H9 (cell line): ENCODE results near the gene UBE3B. TPM values are rescaled to one million over a fixed set of nuclear protein-coding genes. Genes with fewer than 3 reads are reported as not detected.

Source experiments
- DNase-seq: peaks from one replicate; pipeline ENCODE4 v3.0.0-alpha.2; 2017
- H2AFZ ChIP-seq: one replicate; pipeline ENCODE4 v1.6.1; 2013; ENCODE audit warnings: mild to moderate bottlenecking, low read length, control low read depth, moderate library complexity
- H2AK5ac ChIP-seq: 2 replicates; pipeline ENCODE4 v1.6.1; 2013; ENCODE audit warnings: low read length, control low read depth, mixed read lengths; ENCODE audit not compliant: insufficient read length
- H2BK120ac ChIP-seq: one replicate; pipeline ENCODE4 v1.6.1; 2013; ENCODE audit warnings: low read depth, mild to moderate bottlenecking, low read length, control low read depth, inconsistent platforms; ENCODE audit not compliant: poor library complexity, severe bottlenecking
- H2BK12ac ChIP-seq: 2 replicates; pipeline ENCODE4 v1.6.1; 2013; ENCODE audit warnings: low read length, control low read depth, mixed read lengths, low read depth; ENCODE audit not compliant: insufficient read length
- H2BK15ac ChIP-seq: 2 replicates; pipeline ENCODE4 v1.6.1; 2013; ENCODE audit warnings: low read depth, low read length, control low read depth
- H2BK20ac ChIP-seq: one replicate; pipeline ENCODE4 v1.6.1; 2013; ENCODE audit warnings: low read depth, mild to moderate bottlenecking, low read length, control low read depth, inconsistent platforms; ENCODE audit not compliant: poor library complexity, severe bottlenecking
- H2BK5ac ChIP-seq: 2 replicates; pipeline ENCODE4 v1.6.1; 2013; ENCODE audit warnings: low read length, control low read depth, mixed read lengths; ENCODE audit not compliant: insufficient read length
- H3K14ac ChIP-seq: 2 replicates; pipeline ENCODE4 v1.6.1; 2013; ENCODE audit warnings: low read length, control low read depth; ENCODE audit not compliant: insufficient read depth
- H3K18ac ChIP-seq: 2 replicates; pipeline ENCODE4 v1.6.1; 2013; ENCODE audit warnings: low read depth, mild to moderate bottlenecking, mixed read lengths, low read length, control low read depth; ENCODE audit not compliant: insufficient read length
- H3K23ac ChIP-seq: 2 replicates; pipeline ENCODE4 v1.6.1; 2013; ENCODE audit warnings: low read length, control low read depth, mixed read lengths, low read depth; ENCODE audit not compliant: insufficient read length
- H3K23me2 ChIP-seq: 2 replicates; pipeline ENCODE4 v1.6.1; 2013; ENCODE audit warnings: low read depth, mild to moderate bottlenecking, mixed read lengths, low read length, control low read depth; ENCODE audit not compliant: insufficient read length, poor library complexity, severe bottlenecking
- H3K27ac ChIP-seq: 2 replicates; pipeline ENCODE4 v1.5.1; 2013; ENCODE audit warnings: low read length, control low read depth, mixed read lengths, low read depth; ENCODE audit not compliant: insufficient read length
- H3K27me3 ChIP-seq: 2 replicates; pipeline ENCODE4 v1.6.1; 2013; ENCODE audit warnings: low read length, control low read depth, inconsistent platforms; ENCODE audit not compliant: insufficient read depth
- H3K4ac ChIP-seq: 2 replicates; pipeline ENCODE4 v1.6.1; 2013; ENCODE audit warnings: low read depth, mild to moderate bottlenecking, control low read depth, inconsistent platforms, low read length, moderate library complexity
- H3K4me1 ChIP-seq: 2 replicates; pipeline ENCODE4 v1.6.1; 2013; ENCODE audit warnings: low read length, control low read depth, inconsistent platforms; ENCODE audit not compliant: insufficient read depth
- H3K4me2 ChIP-seq: 2 replicates; pipeline ENCODE4 v1.6.1; 2013; ENCODE audit warnings: low read length, control low read depth, mixed read lengths; ENCODE audit not compliant: insufficient read length, insufficient read depth
- H3K56ac ChIP-seq: 2 replicates; pipeline ENCODE4 v1.6.1; 2013; ENCODE audit warnings: low read depth, mild to moderate bottlenecking, mixed read lengths, low read length, control low read depth; ENCODE audit not compliant: insufficient read length
- H3K79me1 ChIP-seq: 2 replicates; pipeline ENCODE4 v1.6.1; 2013; ENCODE audit warnings: low read depth, mild to moderate bottlenecking, moderate library complexity, low read length, control low read depth, inconsistent platforms; ENCODE audit not compliant: insufficient read depth, poor library complexity, severe bottlenecking
- H3K79me2 ChIP-seq: 2 replicates; pipeline ENCODE4 v1.6.1; 2013; ENCODE audit warnings: low read length, control low read depth, inconsistent platforms; ENCODE audit not compliant: insufficient read depth
- H3K9ac ChIP-seq: 2 replicates; pipeline ENCODE4 v1.6.1; 2013; ENCODE audit warnings: low read length, control low read depth, mixed read lengths; ENCODE audit not compliant: insufficient read length; ENCODE audit errors: extremely low read depth
- H3K9me3 ChIP-seq: one replicate; pipeline ENCODE4 v1.6.1; 2013; ENCODE audit warnings: low read depth, low read length, inconsistent platforms; ENCODE audit not compliant: control insufficient read depth
- H3T11ph ChIP-seq: one replicate; pipeline ENCODE4 v1.6.1; 2013; ENCODE audit warnings: mild to moderate bottlenecking, low read length, control low read depth, inconsistent platforms
- H4K20me1 ChIP-seq: one replicate; pipeline ENCODE4 v1.6.1; 2013; ENCODE audit not compliant: control insufficient read depth, insufficient read length, insufficient read depth
- H4K5ac ChIP-seq: 2 replicates; pipeline ENCODE4 v1.6.1; 2013; ENCODE audit warnings: low read depth, mild to moderate bottlenecking, mixed read lengths, low read length, control low read depth; ENCODE audit not compliant: insufficient read length
- H4K8ac ChIP-seq: replicated peaks from 2 replicates; pipeline ENCODE4 v1.6.1; 2013; ENCODE audit warnings: low read length, control low read depth, mixed read lengths, low read depth; ENCODE audit not compliant: insufficient read length
- H4K91ac ChIP-seq: 2 replicates; pipeline ENCODE4 v1.6.1; 2013; ENCODE audit warnings: low read depth, mild to moderate bottlenecking, moderate library complexity, mixed read lengths, low read length, control low read depth; ENCODE audit not compliant: insufficient read length
- H3K27ac Mint-ChIP-seq, 3 experiments: 2 replicates in 2 of 3; 3 replicates in 1 of 3; pipeline ENCODE4 v1.8.0; 2020 to 2021; ENCODE audit warnings: mixed read lengths in 3 of 3, mild to moderate bottlenecking in 1 of 3, moderate library complexity in 1 of 3
- H3K27me3 Mint-ChIP-seq: 2 replicates; pipeline ENCODE4 v1.8.0; 2021; ENCODE audit warnings: low read depth, mild to moderate bottlenecking, moderate library complexity, mixed read lengths
- H3K36me3 Mint-ChIP-seq, 3 experiments: 2 replicates in 2 of 3; 3 replicates in 1 of 3; pipeline ENCODE4 v1.8.0; 2020 to 2021; ENCODE audit warnings: low read depth in 3 of 3, mixed read lengths in 3 of 3; ENCODE audit not compliant: insufficient read depth in 1 of 3
- H3K4me1 Mint-ChIP-seq, 2 experiments: 2 replicates each; pipeline ENCODE4 v1.8.0; 2020; ENCODE audit warnings: mixed read lengths in 2 of 2
- H3K4me3 Mint-ChIP-seq, 2 experiments: 2 replicates in 1 of 2; 3 replicates in 1 of 2; pipeline ENCODE4 v1.8.0; 2020 to 2021; ENCODE audit warnings: mild to moderate bottlenecking in 2 of 2, mixed read lengths in 2 of 2, moderate library complexity in 1 of 2
- H3K9me3 Mint-ChIP-seq, 2 experiments: 2 replicates in 1 of 2; 3 replicates in 1 of 2; pipeline ENCODE4 v1.8.0; 2020; ENCODE audit warnings: mild to moderate bottlenecking in 2 of 2, mixed read lengths in 2 of 2, moderate library complexity in 1 of 2
- WGBS: extraction: QIAGEN DNeasy Blood & Tissue Kit; methylation state at CpG from one replicate; pipeline ENCODE4 v1.1.7; 2013; ENCODE audit warnings: missing lambda C conversion rate, low lambda C conversion rate, mixed read lengths; ENCODE audit not compliant: insufficient read length; ENCODE audit errors: extremely low coverage; 5-methylcytosine and 5-hydroxymethylcytosine counted together
- total RNA-seq: library from RNA; stranded (reverse); gene quantifications from 2 replicates; pipeline ENCODE4 v1.2.1, GENCODE V29; 2021
- TF ChIP-seq, protein P1 (sequence below): fragments of 200-600 bp; sonication (generic); conservative IDR thresholded peaks from 3 replicates; pipeline ENCODE4 v1.8.0; 2021; ENCODE audit warnings: antibody characterized with exemption, mild to moderate bottlenecking

UBE3B gene
- total RNA-seq, 1 experiment from 2014 or later, result 24.2 TPM

DNA sequence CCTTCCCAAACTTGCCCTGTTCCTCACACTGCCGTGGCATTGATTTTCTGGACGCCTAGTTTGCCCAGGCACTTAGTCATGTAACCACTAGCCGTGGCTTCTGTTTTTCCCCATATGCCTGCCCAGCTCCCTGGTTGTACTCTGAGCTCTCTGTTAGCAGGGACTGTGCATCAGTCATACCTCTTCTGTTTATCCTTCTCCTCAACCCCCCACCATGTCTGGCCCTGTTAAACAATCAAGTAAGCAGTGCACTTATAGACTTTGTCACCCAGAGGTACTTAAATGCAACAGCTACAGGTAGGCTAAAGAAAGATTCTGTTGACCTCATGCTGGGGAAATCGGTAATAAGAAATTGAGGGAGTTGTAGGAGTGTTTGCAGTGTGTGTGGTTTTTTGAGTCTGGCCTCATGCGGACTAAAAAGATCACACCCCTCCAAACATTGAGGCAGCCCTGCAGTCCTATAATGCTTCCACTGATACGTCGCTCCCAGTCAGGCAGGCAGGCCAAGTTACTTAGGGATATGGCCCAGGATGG, 17.0 kb downstream of the UBE3B start:
- H4K5ac ChIP-seq, result no peak overlapping the region
- no peak overlapping the region for H2AK5ac ChIP-seq
- H3K23ac ChIP-seq, result no peak overlapping the region
- Mint-ChIP-seq H3K27ac (no peak overlapping the region), H3K4me1 (peaks cover 0 to 5% of the 10 kb centered on the region in 2 experiments; a peak in 1 of 4 replicates), H3K36me3 (peaks cover 26 to 68% (median 55%) of the 10 kb centered on the region in 3 experiments), H3K9me3 (peaks cover 7% of the 10 kb centered on the region in 2 experiments), H3K4me3 (no peak overlapping the region), H3K27me3 (no peaks in the 10 kb centered on the region)
- H2BK120ac ChIP-seq, result no peak overlapping the region
- no peak overlapping the region for H2BK12ac ChIP-seq
- H3K79me1 ChIP-seq, result no peaks in the 10 kb centered on the region
- no peak overlapping the region for H3T11ph ChIP-seq
- no peak overlapping the region for H2BK20ac ChIP-seq
- no peak overlapping the region for H4K91ac ChIP-seq
- H3K9ac ChIP-seq, result no peak overlapping the region
- no peaks in the 10 kb centered on the region for H4K20me1 ChIP-seq
- H3K27ac ChIP-seq, result no peak overlapping the region
- no peak overlapping the region for H2BK5ac ChIP-seq
- no peak overlapping the region for H3K4ac ChIP-seq
- no peaks in the 10 kb centered on the region for H3K27me3 ChIP-seq
- no peak overlapping the region for H3K4me2 ChIP-seq
- no peaks in the 10 kb centered on the region for H3K79me2 ChIP-seq
- no peaks in the 10 kb centered on the region for H3K4me1 ChIP-seq
- H3K9me3 ChIP-seq, result no peaks in the 10 kb centered on the region
- H3K14ac ChIP-seq, result no peak overlapping the region
- no CpG with 5 or more reads among the region's 7 CpGs for WGBS
- no peak overlapping the region for H2BK15ac ChIP-seq
- H3K23me2 ChIP-seq, result no peaks in the 10 kb centered on the region
- no peak overlapping the region for H3K18ac ChIP-seq
- H4K8ac ChIP-seq, result no peak overlapping the region
- no peak for DNase-seq
- no peak overlapping the region for H2AFZ ChIP-seq
- TF ChIP-seq, protein P1, sequence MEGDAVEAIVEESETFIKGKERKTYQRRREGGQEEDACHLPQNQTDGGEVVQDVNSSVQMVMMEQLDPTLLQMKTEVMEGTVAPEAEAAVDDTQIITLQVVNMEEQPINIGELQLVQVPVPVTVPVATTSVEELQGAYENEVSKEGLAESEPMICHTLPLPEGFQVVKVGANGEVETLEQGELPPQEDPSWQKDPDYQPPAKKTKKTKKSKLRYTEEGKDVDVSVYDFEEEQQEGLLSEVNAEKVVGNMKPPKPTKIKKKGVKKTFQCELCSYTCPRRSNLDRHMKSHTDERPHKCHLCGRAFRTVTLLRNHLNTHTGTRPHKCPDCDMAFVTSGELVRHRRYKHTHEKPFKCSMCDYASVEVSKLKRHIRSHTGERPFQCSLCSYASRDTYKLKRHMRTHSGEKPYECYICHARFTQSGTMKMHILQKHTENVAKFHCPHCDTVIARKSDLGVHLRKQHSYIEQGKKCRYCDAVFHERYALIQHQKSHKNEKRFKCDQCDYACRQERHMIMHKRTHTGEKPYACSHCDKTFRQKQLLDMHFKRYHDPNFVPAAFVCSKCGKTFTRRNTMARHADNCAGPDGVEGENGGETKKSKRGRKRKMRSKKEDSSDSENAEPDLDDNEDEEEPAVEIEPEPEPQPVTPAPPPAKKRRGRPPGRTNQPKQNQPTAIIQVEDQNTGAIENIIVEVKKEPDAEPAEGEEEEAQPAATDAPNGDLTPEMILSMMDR, result no peak
- no peak overlapping the region for H3K56ac ChIP-seq
